Left lung (tissue), 14 donors: Measurements from ENCODE around the gene PRRT1B. TPM values are rescaled to one million over a fixed set of nuclear protein-coding genes. Genes with fewer than 3 reads are reported as not detected.
A peak's percentile ranks its signal among the peaks of the same experiment; 100 is the strongest.

Experiments
- ATAC-seq: fragments of 200-7000 bp; cut with Tn5 transposase; one replicate; pipeline ENCODE4 v1.9.1; 2020; ENCODE audit warnings: moderate library complexity
- DNase-seq, 4 donors: peaks; one replicate each; pipeline ENCODE4 v3.0.0-alpha.2; 2013 to 2020
- H3K27ac ChIP-seq, 2 donors: fragments of 200-600 bp; sonication (generic) in 1 of 2; one replicate each; pipeline versions ENCODE4 v1.5.0 to v1.8.0; 2020 to 2021
- H3K27me3 ChIP-seq, 2 donors: fragments of 200-600 bp; sonication (generic) in 1 of 2; one replicate each; pipeline versions ENCODE4 v1.5.0 to v1.8.0; 2020 to 2021
- H3K36me3 ChIP-seq, 2 donors: fragments of 200-600 bp; sonication (generic) in 1 of 2; one replicate each; pipeline versions ENCODE4 v1.5.0 to v1.8.0; 2020 to 2021
- H3K4me1 ChIP-seq, 2 donors: fragments of 200-600 bp; one replicate each; pipeline ENCODE4 v1.8.0; 2021
- H3K4me3 ChIP-seq, 2 donors: fragments of 200-600 bp; sonication (generic) in 1 of 2; one replicate each; pipeline versions ENCODE4 v1.5.0 to v1.8.0; 2020 to 2021; ENCODE audit warnings: mild to moderate bottlenecking in 1 of 2
- H3K9me3 ChIP-seq, 2 donors: fragments of 200-600 bp; sonication (generic) in 1 of 2; one replicate each; pipeline versions ENCODE4 v1.5.0 to v1.8.0; 2020 to 2021
- CTCF ChIP-seq, 2 donors: fragments of 200-600 bp; sonication (generic) in 1 of 2; IDR thresholded peaks; one replicate each; pipeline versions ENCODE4 v1.5.0 to v1.8.0; 2021; ENCODE audit warnings: antibody characterized with exemption in 2 of 2
- intact Hi-C, 2 donors: fragments of 100-400 bp; cut with DNase I; formaldehyde crosslinking; loops; one replicate each; pipeline versions ENCODE4 v1.11.2 to v1.14.2; 2022
- long read RNA-seq, 12 donors: library from polyadenylated mRNA in 2 of 12; unstranded in 2 of 12; transcript quantifications; one replicate each; pipeline ENCODE4 v2.0.0 and lab custom pipeline, GENCODE V29; 2019 to 2026
- polyA plus RNA-seq, 6 donors: library from polyadenylated mRNA; unstranded; fragments of 120-200 nt; gene quantifications; one replicate each; pipeline ENCODE4 v1.2.1, GENCODE V29; 2013; ENCODE audit not compliant: insufficient read length in 6 of 6
- total RNA-seq, 2 donors: library from RNA; stranded (reverse); fragmentation: NEBNext Ultra II Directional; extraction: Animal tissue kit (Norgen Biotek cat#: 25700); gene quantifications; one replicate each; pipeline ENCODE4 v1.2.1, GENCODE V29; 2021
- donor health status: DM: no; HTN: yes; CAD: no.
- donor health status: DM: no; HTN: no; CAD: no.

The PRRT1B gene
- total RNA-seq (1 to 10 TPM; 2.1 to 3.6 TPM), polyA plus RNA-seq (1 to 10 TPM; 5.3 to 9.3 (median 6.9) TPM)
- long read RNA-seq, donor 1, partial matches to known transcripts: 5 of 7 reads
- long read RNA-seq, donor 1, other reads (novel, unspliced or antisense): 0 of 7 reads
- long read RNA-seq, donor 2: 0 reads
- long read RNA-seq, donor 3: 0 reads
- long read RNA-seq, donor 4, partial matches to known transcripts: 1 of 2 reads
- long read RNA-seq, donor 4, other reads (novel, unspliced or antisense): 1 of 2 reads
- long read RNA-seq, donor 5: 0 reads
- long read RNA-seq, donor 6: 0 reads
- long read RNA-seq, donor 7: 0 reads
- long read RNA-seq, donor 8: 0 reads
- long read RNA-seq, donor 9: 0 reads
- long read RNA-seq, donor 10: 0 reads
- long read RNA-seq, donor 11, partial matches to known transcripts: 23 of 23 reads
- long read RNA-seq, donor 11, other reads (novel, unspliced or antisense): 0 of 23 reads
- long read RNA-seq, donor 12: 0 reads

- intact Hi-C loops: no loop called here
- Histone ChIP-seq H3K36me3 (no peaks in the 10 kb centered on the region), H3K27ac (no peak within 1 kb of the TSS), H3K27me3 (peaks cover 17 to 61% of the 10 kb centered on the region in 2 donors), H3K9me3 (peaks cover 0 to 19% of the 10 kb centered on the region in 2 donors), H3K4me1 (peaks cover 6 to 7% of the 10 kb centered on the region in 2 donors), H3K4me3 (peak within 1 kb of the TSS; percentile 15 to 29)
- ATAC-seq (peak; percentile 97), DNase-seq (peak; percentile 52 to 93 (median 85))
- TF ChIP-seq CTCF (IDR thresholded peaks at IDR 0.05): no peak
Observed at GRCh38 chr9:131545003-131545785, at the start of gene PRRT1B. Gene PRRT1B, plus strand, starts transcription at chr9:131545523. Its CDS starts 93 bp downstream, at chr9:131545616.

GRCh38 chr9:131495785-131496184 is 49.5 kb upstream of the PRRT1B start:
- intact Hi-C loops: loop anchor here in 1 of 2 donors (10.0 kb wide), 1 partner anchor 249 kb away; the partner anchor contains the start of gene RAPGEF1
- Histone ChIP-seq H3K4me3 (no peak overlapping the region), H3K36me3 (peaks cover 2 to 97% of the 10 kb centered on the region in 2 donors), H3K9me3 (no peaks in the 10 kb centered on the region), H3K27me3 (no peaks in the 10 kb centered on the region), H3K27ac (no peak overlapping the region), H3K4me1 (peaks cover 0 to 6% of the 10 kb centered on the region in 2 donors)
- ATAC-seq (no peak), DNase-seq (peak in 1 of 4 donors; percentile 71)
- no peak for TF ChIP-seq CTCF (IDR thresholded peaks at IDR 0.05)

- H3K4me1 ChIP-seq: peaks cover 2 to 9% of the 10 kb centered on the region in 2 donors
- H3K27ac ChIP-seq: no peak overlapping the region
- ATAC-seq: no peak
- intact Hi-C loops: loop anchor here in 1 of 2 donors (10.0 kb wide), 1 partner anchor 248 kb away; the partner anchor contains the start of gene RAPGEF1
- no peaks in the 10 kb centered on the region for H3K27me3 ChIP-seq
- no peak for DNase-seq
- TF ChIP-seq CTCF (IDR thresholded peaks at IDR 0.05): no peak
- peaks cover 0 to 85% of the 10 kb centered on the region in 2 donors for H3K36me3 ChIP-seq
- no peaks in the 10 kb centered on the region for H3K9me3 ChIP-seq
- no peak overlapping the region for H3K4me3 ChIP-seq
Observed at GRCh38 chr9:131496844-131497405, 48.4 kb upstream of the PRRT1B start.

GRCh38 chr9:131499254-131499767 is 46.0 kb upstream of the PRRT1B start:
- no peaks in the 10 kb centered on the region for H3K9me3 ChIP-seq
- H3K4me3 ChIP-seq: no peak overlapping the region
- intact Hi-C loops: loop anchor here in 1 of 2 donors (10.0 kb wide), 1 partner anchor 245 kb away; the partner anchor contains the start of gene RAPGEF1

More at GRCh38 chr9:131499254-131499767, 46.0 kb upstream of the PRRT1B start:
- Histone ChIP-seq H3K4me1 (peaks cover 16 to 27% of the 10 kb centered on the region in 2 donors), H3K36me3 (peaks cover 0 to 62% of the 10 kb centered on the region in 2 donors), H3K27ac (no peak overlapping the region), H3K27me3 (peaks cover 0 to 10% of the 10 kb centered on the region in 2 donors)
- ATAC-seq (no peak), DNase-seq (no peak)
- no peak for TF ChIP-seq CTCF (IDR thresholded peaks at IDR 0.05)
